ENCODE results near the gene LYPD6B.

DNA sequence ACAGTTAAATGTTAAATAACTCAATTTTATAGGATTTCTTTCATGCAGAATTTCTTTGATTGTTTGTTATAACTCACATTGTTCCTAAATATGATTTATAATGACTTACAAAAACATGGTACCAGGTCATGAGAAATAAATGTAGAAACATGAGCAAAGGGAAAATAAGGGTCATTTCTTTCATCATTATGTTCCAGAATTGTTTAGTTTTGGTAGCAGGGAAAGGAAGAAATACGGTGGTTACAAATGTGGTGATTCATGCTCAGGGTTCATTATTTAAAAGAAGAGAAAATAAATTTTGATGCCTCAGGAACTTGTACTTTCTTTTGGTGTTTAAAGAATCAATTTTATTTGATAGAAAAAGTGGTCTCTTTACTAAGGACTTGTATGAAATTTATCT is 4.4 kb downstream of the LYPD6B start:
- TF ChIP-seq, protein P1, sequence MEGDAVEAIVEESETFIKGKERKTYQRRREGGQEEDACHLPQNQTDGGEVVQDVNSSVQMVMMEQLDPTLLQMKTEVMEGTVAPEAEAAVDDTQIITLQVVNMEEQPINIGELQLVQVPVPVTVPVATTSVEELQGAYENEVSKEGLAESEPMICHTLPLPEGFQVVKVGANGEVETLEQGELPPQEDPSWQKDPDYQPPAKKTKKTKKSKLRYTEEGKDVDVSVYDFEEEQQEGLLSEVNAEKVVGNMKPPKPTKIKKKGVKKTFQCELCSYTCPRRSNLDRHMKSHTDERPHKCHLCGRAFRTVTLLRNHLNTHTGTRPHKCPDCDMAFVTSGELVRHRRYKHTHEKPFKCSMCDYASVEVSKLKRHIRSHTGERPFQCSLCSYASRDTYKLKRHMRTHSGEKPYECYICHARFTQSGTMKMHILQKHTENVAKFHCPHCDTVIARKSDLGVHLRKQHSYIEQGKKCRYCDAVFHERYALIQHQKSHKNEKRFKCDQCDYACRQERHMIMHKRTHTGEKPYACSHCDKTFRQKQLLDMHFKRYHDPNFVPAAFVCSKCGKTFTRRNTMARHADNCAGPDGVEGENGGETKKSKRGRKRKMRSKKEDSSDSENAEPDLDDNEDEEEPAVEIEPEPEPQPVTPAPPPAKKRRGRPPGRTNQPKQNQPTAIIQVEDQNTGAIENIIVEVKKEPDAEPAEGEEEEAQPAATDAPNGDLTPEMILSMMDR (IDR thresholded peaks at IDR 0.05) = no peak
- TF ChIP-seq POLR2A (IDR thresholded peaks at IDR 0.05) = no peak
